HG03060 (cell line): ENCODE data around the gene TMOD1.

Experiments
- ATAC-seq: cut with Tn5 transposase; IDR thresholded peaks from one replicate; pipeline ENCODE4 v1.9.1; 2021; ENCODE audit warnings: low read depth, moderate number of reproducible peaks; ENCODE audit not compliant: unreplicated experiment

Gene TMOD1

DNA sequence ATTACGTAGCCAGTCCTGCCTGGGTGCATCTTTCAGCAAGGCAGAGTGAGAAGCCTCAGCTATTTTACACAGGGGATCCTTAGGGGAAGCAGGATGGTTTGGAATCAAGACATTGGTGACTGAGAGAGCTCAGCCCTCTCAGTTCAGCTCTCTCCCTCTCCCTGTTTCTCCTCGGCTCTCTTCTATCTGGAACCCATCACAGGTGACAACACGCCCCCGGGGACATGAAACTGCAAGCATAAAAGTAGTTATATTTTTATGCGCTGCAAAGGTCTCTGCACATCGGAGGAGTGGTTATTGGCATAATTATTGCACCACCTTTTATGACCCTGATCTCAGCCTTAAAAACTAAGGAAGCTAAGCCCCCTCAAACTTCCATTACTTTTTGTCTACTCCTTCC lies 14.2 kb downstream of the TMOD1 start:
- no peak for ATAC-seq

DNA sequence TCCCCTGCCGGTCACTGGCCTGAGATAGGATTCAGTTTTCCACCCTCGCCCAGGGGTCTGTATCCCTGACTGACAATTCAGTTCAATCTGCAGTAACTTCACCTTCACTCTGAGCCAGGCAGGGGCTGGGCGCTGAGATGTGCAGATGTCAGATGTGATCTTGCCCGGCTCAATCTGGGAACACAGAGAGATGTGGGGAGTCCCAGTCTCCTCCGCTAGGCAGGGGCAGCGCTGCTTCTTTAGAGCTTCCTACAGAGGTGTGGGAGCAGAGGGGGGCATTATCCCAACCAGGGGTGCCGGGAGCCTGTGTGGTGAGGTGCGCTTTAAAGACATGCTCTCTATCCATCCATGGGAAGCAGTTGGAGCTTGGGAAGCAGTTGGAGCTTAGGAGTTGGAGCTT lies 14.6 kb downstream of the TMOD1 start:
- no peak for ATAC-seq

DNA sequence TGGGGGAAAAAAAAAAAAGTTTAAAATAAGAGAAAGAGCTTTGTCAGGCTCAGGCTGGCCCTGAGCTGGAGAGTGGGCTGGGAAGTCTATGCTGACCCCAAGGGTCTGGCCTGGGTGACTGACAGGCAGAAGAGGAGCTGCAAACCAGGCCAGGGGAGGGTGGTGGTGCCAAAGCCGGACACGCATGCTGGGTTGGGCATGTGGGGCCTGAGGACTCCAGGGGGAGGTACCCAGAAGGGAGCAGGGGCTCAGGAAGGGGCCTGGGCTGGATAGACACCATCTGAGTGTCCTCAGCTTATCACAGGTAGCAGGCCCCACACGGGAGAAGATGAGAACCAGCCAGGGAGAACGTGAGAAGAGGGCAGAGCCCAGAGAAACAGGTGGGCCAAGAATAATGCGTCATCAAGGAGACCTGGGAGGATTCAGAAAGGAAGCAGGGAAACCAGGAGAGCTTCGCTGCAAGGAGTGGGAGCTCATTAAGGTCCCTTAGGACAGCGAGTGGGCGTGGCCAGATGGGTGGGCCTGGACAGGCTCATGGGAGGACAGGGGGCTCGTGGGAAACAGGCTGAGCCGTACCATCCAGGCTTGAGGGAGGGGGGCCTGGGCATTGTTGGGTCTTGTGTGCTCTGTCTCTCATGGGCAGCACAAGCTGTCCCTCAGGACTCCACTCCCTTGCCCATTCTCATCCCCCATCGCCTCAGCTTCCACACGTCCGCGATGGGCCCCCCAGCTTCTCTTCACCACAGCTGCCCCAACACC lies 16.0 kb downstream of the TMOD1 start:
- ATAC-seq, result no peak

DNA sequence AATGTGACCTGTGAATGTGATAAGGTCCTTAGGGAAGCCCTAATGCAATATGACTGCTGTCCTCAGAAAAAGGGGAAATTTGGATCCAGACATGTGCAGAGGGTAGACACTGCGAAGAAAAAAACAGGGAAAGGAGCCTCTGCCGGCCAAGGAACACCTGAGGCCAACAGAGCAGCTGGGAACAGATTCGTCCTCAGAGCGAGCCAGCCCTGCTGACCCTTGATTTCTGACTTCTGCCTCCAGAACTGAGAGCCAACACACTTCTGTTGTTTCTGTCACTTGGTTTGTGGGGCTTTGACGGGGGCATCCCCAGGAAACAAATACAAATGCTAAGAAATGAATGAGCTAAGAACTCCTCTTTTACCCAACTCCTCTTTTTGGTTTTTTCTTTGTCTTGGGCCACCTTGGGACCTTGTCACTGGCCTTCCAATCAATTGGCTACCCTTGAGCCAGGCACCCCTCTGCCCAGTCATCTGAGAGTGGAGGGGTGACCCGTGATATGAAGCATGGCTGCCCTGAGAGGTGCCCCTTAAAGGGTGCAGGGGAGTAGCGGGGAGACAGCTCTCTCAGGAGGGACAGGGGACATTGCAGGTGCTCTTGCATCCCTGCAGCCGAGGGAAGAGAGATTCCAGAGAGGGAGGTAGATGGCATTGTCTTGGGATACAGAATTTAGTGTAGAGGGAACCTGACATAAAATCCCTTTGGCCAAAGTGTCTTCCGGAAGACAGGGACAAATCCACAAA lies 16.9 kb downstream of the TMOD1 start:
- ATAC-seq, result no peak

DNA sequence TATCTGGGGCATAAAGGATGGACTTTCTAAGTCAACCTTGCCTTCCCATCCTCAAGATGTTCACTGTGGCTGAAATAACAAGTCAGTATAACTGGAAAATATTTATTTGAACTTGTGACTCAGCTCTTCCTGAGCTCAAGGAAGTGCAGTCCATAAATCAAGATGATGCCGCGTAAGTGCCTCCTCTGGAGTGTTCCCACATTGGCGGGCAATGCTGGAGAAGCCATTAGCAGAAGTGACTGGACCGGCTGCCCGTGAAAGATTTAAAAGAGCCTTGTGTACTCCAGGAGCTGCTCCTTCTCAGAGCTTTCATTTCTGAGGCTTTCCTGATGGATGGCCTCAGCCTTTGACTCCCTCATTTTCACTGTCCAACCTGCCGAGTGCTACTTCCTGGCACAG lies 17.4 kb downstream of the TMOD1 start:
- ATAC-seq, result no peak

DNA sequence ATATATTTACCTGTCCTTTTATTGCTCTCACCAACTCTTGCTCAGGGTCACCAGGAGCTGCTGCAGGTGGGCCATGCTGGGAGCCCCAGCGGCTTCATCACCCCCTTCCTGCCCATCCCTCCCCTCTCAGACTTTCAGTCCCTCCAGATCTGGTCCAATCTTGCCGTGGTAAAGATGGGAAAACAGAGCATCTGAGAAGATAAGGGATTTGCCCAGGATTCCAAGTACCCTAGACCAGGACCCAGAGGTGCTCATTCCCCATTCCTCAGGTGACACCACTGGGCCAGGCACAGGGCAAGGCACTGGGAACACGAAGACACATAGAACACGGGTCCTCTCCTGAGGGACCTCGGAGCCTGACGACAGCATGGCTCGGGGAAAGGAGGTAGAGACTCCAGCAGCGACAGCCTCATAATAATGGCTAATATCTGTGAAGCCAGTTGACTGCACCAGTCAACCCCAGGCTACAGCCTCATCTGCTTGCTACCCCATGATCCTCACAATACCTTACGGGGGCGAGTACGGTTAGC lies 18.0 kb downstream of the TMOD1 start:
- no peak for ATAC-seq

DNA sequence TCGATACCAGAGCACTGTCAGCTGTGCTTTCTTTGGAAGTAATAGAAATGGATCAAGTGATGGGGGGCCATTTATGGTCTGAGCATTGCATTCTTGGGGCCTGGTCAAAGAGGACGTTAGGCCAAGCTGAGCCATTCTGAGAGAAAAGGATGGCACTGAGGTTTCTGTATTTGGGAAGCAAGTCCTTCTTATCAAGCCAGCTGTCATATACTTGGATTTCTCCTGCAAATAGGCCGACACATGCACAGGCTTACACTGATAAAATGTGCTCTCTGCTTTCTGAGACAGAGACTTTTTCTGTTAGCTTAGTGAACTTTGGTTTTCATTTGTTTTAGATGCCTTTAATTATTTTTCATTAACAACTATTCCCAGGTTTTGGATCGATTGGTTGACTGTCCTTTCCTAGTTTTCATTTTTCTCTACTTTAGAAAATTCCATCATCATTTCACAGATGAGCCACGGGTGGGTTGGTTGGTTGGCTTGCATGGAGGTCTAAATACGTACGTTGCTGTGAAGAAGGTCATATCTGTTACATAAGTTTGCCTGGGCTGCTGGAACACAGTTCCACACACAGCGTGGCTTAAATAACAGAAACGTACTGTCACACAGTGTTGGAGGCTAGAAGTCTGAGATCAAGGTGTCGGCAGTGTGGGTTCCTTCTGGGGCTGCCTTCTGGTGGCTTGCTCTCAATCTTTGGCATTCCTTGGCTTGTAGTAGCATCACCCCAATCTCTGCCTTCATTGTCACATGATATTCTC lies 20.3 kb downstream of the TMOD1 start:
- no peak for ATAC-seq

DNA sequence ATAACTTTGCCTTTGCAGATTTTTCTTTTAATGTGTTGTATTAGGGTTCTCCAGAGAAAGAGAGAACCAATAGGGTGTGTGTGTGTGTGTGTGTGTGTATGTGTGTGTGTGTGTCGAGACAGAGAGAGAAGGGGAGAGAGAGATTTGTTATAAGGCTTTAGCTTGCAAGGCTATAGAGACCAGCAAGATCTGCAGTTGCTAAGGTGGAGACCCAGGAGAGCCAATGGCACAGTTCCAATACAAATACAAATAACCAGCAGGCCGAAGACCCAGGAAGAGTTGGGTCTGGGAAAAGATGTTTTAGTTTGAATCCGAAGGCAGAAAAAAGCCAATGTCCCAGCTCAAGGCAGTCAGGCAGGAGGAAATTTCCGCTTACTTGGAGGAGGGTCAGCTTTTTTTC lies 23.0 kb downstream of the TMOD1 start:
- ATAC-seq, result no peak

DNA sequence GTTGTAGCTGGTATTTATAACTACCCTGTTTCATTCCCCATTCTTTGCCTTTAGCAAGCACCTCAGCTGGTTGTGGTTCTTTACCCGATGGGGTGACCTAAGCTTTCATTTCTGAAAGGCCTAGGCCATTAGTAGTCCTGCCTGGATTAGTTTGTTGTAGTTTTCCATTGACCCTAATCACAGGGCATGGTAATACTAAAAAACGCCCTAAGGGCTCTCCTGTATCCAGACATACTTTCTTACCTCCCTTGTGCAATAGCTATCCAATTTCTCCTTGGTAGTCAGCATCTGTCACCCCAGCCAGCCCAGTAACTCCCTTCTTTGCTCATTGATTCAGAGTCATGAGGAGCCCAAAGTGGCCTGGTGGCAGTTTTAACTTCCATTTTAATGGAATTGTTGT lies 24.0 kb downstream of the TMOD1 start:
- ATAC-seq, result no peak

DNA sequence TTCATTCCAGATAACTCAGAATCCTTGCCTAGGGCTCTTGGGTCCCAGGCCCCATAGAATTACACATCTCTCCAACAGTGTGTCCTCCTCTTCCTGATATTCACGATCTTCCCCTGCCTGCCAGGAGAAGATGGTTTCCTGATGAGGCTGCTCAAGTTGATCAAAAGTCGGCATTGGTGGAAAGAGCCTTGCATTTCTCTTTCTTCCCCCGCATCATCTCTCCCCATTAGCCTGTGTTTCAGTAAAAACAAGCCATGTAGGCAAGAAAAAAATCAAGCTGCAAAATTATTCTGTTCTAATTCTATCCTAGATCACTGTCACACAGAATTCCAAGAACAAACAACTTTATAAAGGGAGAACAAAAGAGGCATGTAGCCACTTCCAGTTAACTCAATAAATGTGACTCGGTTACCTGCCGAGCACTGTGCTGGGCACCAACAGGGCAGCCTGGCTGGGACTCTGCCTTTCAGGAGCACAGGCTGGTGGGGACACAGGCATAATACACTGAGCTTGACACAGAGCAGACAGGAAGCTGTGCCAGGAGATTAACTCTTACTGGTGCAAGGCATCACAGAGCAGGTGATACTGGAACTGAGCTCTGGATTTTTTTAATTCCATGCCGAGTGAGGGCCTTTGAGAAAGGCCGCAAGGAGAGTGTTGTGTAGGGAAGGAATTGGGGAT lies 25.6 kb downstream of the TMOD1 start:
- no peak for ATAC-seq

DNA sequence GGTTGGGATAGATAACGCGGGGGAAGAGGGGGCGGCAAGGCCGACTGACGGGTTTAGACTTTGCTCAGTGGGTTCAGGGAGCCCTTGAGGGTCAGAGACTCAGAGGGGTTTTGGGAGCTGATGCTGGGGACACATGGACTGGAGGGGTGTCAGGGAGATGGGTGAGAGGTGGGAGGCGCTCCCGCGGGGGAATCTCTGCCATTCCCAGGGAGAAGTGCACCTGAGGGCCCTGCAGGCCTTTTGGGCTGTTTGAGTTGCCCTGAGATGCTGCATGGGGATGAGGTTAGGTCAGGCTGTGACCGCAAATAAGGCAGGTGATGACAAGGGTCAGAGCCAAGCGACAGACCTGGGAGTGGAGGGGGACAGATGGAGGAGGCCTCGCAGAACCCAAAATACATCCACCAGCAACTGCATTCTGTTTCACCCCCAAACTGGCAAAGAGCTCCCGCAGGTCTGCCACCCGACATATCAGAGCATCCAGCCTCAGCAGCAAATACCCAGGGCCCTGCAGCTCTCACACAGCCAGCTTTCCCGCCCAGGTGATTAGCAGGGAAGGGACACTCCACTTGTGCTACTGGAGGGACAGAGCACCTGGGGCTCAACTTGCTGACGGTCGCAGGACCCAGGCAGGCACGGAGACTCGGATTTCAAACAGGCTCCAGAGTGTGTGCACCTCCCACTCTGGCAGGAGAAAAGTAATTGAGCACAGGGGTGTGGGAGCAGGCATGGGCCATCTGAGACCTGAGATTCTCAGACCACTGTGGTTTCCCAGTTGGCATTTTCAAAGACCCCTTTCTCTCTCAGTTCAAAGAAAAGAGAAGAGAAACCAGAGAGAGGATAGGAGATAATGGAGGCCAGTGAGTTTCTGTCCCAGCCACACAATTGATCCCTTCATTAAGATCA lies 26.4 kb downstream of the TMOD1 start:
- no peak for ATAC-seq

DNA sequence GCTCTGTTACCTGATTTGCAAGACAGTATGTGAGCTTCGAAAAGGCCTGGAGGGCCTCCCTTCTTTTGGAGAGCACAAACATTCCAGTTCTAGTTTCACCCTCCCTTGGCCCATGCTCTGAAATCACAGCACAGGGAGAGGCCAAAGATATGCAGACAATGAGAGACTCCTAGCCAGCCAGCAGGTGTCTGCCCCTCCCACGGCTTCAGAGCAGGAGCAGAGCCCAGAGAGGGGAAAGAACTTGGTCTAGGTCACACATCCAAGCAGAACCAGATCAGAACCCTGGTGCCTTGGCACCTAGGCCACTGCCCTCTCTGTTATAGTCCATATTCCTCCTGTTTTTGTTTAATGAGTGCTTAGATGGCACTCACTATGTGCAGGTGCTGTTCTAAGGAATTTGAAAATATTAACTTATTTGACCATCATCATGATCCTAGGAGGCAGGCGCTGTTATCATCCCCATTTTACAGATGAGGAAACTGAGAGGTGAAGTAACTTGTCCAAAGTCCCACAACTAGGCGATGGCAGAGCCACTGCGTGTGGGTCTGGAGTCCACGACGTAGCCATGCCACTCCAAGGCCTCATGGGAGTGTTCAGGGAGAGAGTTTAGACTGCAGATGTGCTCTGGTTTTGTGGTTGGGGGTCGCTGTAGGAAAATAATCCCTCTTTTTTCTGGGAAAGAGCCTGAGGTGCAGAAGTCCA lies 27.2 kb downstream of the TMOD1 start:
- no peak for ATAC-seq

DNA sequence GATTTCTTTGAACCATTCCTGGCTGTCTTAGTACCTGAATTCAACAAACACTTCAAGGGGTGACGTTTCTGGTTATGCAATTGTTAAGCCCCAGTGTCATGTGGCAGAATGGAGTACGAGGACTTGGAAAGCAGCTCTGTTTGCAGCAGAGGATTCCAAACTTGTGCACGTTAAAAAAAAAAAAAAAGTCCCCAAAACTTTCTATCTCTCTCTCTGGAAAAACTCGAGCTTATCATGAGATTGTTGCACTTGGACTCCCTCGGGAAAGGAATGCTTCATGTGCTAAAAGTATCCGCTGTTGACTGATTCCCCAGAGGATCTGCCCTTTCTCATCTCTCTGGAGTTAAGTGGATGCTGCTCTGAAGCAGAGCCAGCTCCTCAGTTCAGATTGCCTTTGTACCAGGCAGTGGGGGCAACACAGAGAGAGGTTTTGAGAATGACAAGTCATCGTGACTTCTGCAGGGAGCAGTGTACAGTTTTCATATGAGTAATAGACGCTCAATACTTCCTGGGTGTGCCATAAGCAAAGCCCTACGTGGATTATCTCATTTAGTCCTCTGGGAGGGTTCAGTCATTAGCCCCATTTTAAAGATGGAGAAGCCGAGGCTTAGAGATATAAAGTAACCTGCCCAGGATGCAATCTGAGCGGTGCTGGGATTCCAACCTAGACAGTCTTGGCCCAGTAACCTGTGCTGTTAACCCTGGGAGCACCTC lies 28.1 kb downstream of the TMOD1 start:
- ATAC-seq, result peak; percentile 81

DNA sequence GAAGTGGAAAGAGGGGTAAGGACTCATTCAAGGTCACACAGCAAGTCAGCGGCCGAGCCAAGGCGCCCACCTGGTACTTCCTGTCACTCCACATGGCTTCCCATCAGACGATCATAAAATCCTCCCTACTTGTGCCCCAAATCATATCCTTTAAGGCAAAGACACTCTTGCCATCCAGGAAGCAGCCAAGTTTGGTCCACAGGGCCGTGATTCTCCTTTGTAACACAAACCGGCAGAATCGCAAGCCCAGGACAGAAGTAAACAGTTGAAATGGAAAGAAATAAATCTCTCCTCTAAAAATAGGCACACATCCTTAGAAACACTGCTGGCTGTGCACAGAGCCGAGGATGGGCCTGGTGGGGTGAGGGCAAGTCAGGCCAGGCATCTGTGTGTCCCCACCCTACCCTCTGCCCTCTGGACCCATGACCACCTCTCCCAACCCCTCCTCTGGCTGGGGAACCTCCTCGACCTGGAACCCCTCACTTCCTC lies 30.5 kb downstream of the TMOD1 start:
- no peak for ATAC-seq

DNA sequence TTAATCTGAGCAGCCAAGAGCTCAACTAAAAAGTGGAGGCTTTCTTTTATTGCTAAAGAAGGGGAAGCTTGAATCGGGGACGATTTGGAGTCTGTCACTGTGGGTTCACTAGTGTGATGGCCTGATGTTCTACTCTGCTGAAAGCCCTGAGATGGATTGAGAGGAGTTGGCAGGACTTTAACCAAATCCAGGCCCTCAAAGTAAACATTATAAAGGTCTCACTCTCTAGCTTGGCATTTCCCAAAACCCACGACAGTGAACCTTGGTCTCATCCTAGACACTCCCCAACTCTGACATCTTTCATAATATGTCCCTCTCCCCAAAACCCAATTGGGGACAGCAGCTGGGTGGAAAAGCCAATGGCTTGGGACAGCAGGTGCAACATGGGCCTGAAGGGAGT lies 32.7 kb downstream of the TMOD1 start:
- no peak for ATAC-seq

DNA sequence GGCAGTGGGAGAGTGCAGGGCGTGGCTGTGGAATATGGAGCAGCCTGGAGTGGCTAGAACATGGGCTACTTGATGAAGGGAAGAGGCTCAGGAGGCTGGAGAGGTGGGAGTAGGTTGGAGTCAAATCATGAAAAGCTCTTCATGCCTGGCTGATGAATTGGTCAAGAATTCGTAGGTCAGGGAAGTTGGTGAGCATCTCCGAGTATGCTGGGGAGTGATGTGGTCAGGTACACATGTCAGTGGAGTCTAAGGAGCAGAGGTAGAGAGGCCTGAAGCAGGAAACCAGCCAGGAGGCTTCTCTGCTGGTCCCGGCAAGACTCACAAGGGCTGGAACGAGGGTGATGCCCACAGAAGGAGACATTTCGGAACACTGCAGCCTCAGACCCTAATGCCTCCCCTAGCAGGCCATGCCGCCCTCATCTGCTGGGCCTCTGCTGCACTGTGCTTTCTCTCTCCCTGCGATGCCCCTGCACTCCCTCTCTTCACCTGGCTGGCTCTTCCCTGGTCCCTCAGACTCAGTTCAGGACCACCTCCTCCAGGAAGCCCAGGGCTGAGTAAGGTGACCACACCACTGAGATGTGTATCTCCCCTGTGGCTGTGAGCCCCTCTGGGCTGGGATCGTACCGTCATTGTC lies 33.6 kb downstream of the TMOD1 start:
- ATAC-seq, result no peak

DNA sequence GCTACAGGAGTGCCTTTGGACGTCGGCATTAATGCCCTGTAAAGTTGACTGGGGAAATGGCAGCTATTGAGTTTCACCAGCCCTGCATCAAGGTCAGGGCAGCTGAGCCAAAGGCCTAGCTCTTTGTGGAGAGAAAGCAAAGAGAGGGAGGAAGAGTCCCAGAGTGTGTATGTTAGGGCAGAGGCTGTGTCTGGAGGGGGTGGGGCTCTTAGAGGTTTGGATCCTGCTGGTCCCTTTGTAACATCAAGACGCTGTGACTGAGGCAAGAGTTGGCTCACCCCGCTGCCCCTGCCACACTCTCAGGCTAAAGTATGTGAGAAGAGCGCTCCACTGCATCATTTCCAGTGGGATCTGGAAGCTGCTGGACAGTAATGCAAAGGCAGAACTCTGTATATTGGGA lies 34.3 kb downstream of the TMOD1 start:
- no peak for ATAC-seq

DNA sequence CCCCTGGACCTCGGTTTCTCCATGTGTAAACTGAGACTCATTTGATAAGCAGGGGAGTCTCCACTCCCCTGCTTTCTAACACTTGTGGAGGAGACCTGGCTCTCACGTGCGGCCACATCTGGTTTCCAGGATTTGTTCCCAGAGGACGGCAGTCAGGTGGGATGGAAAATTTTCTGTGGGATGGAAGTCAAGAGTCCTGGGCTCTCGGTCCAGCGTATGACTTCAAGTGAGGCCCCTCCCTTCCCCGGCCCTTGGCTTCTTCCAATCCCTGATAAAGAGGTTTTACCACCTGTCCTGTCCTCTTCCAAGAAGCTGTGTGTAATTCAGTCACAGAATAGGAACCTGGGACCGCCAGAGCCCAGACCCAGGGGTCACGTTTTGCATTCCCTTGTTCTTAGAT lies 35.0 kb downstream of the TMOD1 start:
- no peak for ATAC-seq
